D721Med (cell line): ENCODE results near the gene DTX4.

Experiments
- DNase-seq: peaks from one replicate; pipeline ENCODE4 v3.0.0; 2011; ENCODE audit warnings: low spot score; ENCODE audit not compliant: insufficient read length
- FAIRE-seq: peaks from 2 replicates; lab custom pipeline; 2011; peaks lifted over from hg19 to GRCh38; lab: Jason Lieb, UNC
- TF ChIP-seq, protein P1 (sequence below): IDR thresholded peaks from 2 replicates; pipeline ENCODE4 v1.5.1; 2012; ENCODE audit warnings: mild to moderate bottlenecking, control low read depth; ENCODE audit not compliant: insufficient read depth; ENCODE audit errors: missing control alignments

Gene DTX4

GRCh38 chr11:59254286-59254685, 82.4 kb downstream of the DTX4 start:
- FAIRE-seq (no peak), DNase-seq (no peak)
- TF ChIP-seq, protein P1, sequence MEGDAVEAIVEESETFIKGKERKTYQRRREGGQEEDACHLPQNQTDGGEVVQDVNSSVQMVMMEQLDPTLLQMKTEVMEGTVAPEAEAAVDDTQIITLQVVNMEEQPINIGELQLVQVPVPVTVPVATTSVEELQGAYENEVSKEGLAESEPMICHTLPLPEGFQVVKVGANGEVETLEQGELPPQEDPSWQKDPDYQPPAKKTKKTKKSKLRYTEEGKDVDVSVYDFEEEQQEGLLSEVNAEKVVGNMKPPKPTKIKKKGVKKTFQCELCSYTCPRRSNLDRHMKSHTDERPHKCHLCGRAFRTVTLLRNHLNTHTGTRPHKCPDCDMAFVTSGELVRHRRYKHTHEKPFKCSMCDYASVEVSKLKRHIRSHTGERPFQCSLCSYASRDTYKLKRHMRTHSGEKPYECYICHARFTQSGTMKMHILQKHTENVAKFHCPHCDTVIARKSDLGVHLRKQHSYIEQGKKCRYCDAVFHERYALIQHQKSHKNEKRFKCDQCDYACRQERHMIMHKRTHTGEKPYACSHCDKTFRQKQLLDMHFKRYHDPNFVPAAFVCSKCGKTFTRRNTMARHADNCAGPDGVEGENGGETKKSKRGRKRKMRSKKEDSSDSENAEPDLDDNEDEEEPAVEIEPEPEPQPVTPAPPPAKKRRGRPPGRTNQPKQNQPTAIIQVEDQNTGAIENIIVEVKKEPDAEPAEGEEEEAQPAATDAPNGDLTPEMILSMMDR, result no peak

DNA sequence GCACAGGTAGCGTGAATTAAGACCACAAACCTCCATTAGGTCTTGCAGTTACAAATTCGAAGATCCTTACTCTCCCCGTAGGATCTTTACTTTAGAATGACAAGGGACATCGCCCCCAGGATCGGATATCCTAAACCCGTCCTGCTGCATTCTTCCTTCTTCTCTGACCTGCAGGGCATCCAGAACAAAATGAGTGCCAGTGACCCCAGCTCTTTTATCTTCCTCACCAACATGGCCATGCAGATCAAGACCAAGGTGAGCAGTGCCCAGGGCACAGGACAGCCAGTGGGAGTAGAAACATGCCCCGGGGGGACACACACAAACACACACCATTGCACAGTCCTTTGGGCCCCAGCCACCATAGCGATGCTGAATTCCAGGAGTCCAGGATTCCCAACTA, 83.3 kb downstream of the DTX4 start:
- DNase-seq (no peak), FAIRE-seq (no peak)
- TF ChIP-seq, protein P1, result no peak
